Left lung (tissue), 10 donors: Measurements from ENCODE around the gene MTAP. TPM values are rescaled to one million over a fixed set of nuclear protein-coding genes. Genes with fewer than 3 reads are reported as not detected.

Source experiments
- ATAC-seq: fragments of 200-7000 bp; cut with Tn5 transposase; one replicate; pipeline ENCODE4 v1.9.1; 2020; ENCODE audit warnings: moderate library complexity
- DNase-seq, 4 donors: peaks; one replicate each; pipeline ENCODE4 v3.0.0-alpha.2; 2013 to 2020
- H3K27ac ChIP-seq, 2 donors: fragments of 200-600 bp; sonication (generic) in 1 of 2; one replicate each; pipeline versions ENCODE4 v1.5.0 to v1.8.0; 2020 to 2021
- H3K27me3 ChIP-seq, 2 donors: fragments of 200-600 bp; sonication (generic) in 1 of 2; one replicate each; pipeline versions ENCODE4 v1.5.0 to v1.8.0; 2020 to 2021
- H3K36me3 ChIP-seq, 2 donors: fragments of 200-600 bp; sonication (generic) in 1 of 2; one replicate each; pipeline versions ENCODE4 v1.5.0 to v1.8.0; 2020 to 2021
- H3K4me1 ChIP-seq, 2 donors: fragments of 200-600 bp; one replicate each; pipeline ENCODE4 v1.8.0; 2021
- H3K4me3 ChIP-seq, 2 donors: fragments of 200-600 bp; sonication (generic) in 1 of 2; one replicate each; pipeline versions ENCODE4 v1.5.0 to v1.8.0; 2020 to 2021; ENCODE audit warnings: mild to moderate bottlenecking in 1 of 2
- H3K9me3 ChIP-seq, 2 donors: fragments of 200-600 bp; sonication (generic) in 1 of 2; one replicate each; pipeline versions ENCODE4 v1.5.0 to v1.8.0; 2020 to 2021
- intact Hi-C, 2 donors: fragments of 100-400 bp; cut with DNase I; formaldehyde crosslinking; loops; one replicate each; pipeline versions ENCODE4 v1.11.2 to v1.14.2; 2022
- polyA plus RNA-seq, 6 donors: library from polyadenylated mRNA; unstranded; fragments of 120-200 nt; gene quantifications; one replicate each; pipeline ENCODE4 v1.2.1, GENCODE V29; 2013; ENCODE audit not compliant: insufficient read length in 6 of 6
- total RNA-seq, 2 donors: library from RNA; stranded (reverse); fragmentation: NEBNext Ultra II Directional; extraction: Animal tissue kit (Norgen Biotek cat#: 25700); gene quantifications; one replicate each; pipeline ENCODE4 v1.2.1, GENCODE V29; 2021
- TF ChIP-seq, protein P1 (sequence below), 2 donors: fragments of 200-600 bp; sonication (generic) in 1 of 2; IDR thresholded peaks; one replicate each; pipeline versions ENCODE4 v1.5.0 to v1.8.0; 2021; ENCODE audit warnings: antibody characterized with exemption in 2 of 2
- donor health status: DM: no; HTN: yes; CAD: no.
- donor health status: DM: no; HTN: no; CAD: no.

MTAP gene
- total and polyA plus RNA-seq, 8 donors = 34.0 to 44.6 (median 36.7) TPM

DNA sequence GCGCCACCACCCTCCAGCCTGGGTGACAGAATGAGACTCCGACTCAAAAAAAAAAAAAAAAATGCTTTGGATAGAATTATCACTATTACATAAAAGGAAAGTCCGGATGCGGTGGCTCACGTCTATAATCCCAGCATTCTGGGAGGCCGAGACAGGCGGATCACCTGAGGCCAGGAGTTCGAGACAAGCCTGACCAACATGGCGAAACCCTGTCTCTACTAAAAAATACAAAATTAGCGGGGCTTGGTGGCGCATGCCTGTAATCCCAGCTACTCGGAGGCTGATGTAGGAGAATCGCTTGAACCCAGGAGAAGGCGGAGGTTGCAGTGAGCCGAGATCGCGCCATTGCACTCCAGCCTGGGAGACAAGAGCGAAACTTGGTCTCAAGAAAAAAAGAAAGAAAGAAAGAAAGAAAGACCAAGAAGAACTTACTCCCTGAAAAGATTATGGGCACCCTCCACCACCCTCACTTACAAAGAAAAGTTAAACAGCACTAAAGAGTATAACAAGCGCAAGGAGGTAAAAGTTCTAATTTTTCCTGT is 174.0 kb downstream of the MTAP start:
- ATAC-seq = no peak
- no peak overlapping the region for H3K27ac ChIP-seq
- TF ChIP-seq, protein P1, sequence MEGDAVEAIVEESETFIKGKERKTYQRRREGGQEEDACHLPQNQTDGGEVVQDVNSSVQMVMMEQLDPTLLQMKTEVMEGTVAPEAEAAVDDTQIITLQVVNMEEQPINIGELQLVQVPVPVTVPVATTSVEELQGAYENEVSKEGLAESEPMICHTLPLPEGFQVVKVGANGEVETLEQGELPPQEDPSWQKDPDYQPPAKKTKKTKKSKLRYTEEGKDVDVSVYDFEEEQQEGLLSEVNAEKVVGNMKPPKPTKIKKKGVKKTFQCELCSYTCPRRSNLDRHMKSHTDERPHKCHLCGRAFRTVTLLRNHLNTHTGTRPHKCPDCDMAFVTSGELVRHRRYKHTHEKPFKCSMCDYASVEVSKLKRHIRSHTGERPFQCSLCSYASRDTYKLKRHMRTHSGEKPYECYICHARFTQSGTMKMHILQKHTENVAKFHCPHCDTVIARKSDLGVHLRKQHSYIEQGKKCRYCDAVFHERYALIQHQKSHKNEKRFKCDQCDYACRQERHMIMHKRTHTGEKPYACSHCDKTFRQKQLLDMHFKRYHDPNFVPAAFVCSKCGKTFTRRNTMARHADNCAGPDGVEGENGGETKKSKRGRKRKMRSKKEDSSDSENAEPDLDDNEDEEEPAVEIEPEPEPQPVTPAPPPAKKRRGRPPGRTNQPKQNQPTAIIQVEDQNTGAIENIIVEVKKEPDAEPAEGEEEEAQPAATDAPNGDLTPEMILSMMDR (IDR thresholded peaks at IDR 0.05) = no peak

DNA sequence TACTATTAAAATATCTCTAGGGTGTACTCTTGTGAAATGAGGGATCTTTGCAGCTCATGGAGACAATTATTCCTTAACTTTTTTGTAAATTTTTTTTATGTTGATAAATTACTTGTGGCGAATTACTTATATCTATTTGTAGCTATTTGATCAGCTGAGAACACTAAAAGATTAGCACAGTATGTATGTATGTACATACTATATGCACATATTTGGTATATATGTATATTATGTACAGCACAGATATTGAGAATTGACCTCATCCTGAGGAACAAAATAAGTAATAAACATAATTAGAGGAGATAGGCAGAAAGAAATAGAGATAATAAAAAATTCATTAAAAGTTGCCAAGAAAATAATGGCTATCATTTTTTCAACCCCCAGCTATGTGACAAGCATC is 180.0 kb downstream of the MTAP start:
- DNase-seq (no peak), ATAC-seq (no peak)
- intact Hi-C loops = no loop called here
- Histone ChIP-seq H3K27ac (no peak overlapping the region), H3K4me1 (no peaks in the 10 kb centered on the region), H3K27me3 (peaks cover 92 to 96% of the 10 kb centered on the region in 2 donors), H3K4me3 (no peak overlapping the region), H3K9me3 (no peaks in the 10 kb centered on the region), H3K36me3 (no peaks in the 10 kb centered on the region)
- TF ChIP-seq, protein P1 (IDR thresholded peaks at IDR 0.05) = no peak

More for the DNA sequence above, 174.0 kb downstream of the MTAP start:
- no peak overlapping the region for H3K4me3 ChIP-seq
- no peaks in the 10 kb centered on the region for H3K36me3 ChIP-seq
- DNase-seq = no peak
- H3K27me3 ChIP-seq = peaks cover 95 to 98% of the 10 kb centered on the region in 2 donors
- intact Hi-C loops = no loop called here
- no peaks in the 10 kb centered on the region for H3K9me3 ChIP-seq
- peaks cover 12 to 19% of the 10 kb centered on the region in 2 donors for H3K4me1 ChIP-seq

DNA sequence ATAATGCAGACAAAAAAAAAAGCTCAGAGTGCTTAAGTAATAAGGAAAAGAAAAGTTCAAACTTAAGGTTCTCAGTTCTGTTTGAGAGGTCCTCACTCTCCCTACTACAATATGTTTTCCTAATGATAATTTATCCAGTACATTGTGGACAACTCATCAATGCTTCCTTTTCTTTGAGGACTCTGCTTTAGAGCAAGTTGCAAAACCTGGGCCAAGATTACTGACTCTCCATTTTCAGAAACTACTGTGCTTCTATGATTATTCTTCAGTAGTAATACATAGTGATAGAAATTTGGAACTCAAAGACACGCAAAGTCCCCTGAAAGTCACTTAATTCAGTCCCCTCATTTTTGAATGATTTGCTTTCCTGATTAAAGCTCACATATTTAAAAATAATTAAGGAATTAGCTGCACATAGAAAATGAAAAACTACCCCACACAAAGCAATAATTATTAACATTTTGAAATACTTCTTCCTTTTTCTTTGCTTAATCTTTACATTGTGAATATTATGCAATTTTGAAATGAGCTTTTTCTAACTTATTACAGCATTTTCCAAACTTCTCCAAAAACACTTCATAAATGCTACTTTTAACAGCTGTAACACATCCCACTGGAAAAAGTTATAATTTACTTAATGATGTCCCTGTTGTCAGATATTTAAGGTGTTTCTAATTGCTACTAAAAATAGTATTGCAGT is 180.6 kb downstream of the MTAP start:
- no peaks in the 10 kb centered on the region for H3K4me1 ChIP-seq
- peaks cover 93 to 96% of the 10 kb centered on the region in 2 donors for H3K27me3 ChIP-seq
- no peak overlapping the region for H3K4me3 ChIP-seq
- no peak overlapping the region for H3K27ac ChIP-seq
- H3K9me3 ChIP-seq = no peaks in the 10 kb centered on the region
- ATAC-seq (no peak), DNase-seq (no peak)
- intact Hi-C loops = no loop called here
- TF ChIP-seq, protein P1 (IDR thresholded peaks at IDR 0.05) = no peak
- no peaks in the 10 kb centered on the region for H3K36me3 ChIP-seq

DNA sequence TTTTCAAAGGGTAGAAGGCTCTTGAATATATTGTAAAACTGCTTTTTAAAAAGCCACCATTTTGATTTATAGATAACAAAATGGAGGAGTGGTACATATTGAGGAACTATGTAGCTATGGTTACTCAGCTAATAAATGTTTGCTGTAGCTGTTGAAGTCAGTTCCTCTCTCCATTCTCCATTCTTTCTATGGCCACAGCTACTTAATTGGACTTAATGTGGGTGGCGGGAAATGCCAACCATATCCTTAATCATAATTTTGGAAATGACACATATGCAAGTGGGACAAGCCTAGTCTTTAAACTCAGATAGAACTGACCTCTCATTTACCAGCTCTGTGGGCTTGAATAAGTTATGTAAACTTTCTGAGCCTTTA is 181.1 kb downstream of the MTAP start:
- no peaks in the 10 kb centered on the region for H3K36me3 ChIP-seq
- TF ChIP-seq, protein P1 (IDR thresholded peaks at IDR 0.05) = no peak
- ATAC-seq (no peak), DNase-seq (no peak)
- H3K4me3 ChIP-seq = no peak overlapping the region
- no peaks in the 10 kb centered on the region for H3K9me3 ChIP-seq
- H3K27me3 ChIP-seq = peaks cover 93 to 96% of the 10 kb centered on the region in 2 donors
- no peak overlapping the region for H3K27ac ChIP-seq
- H3K4me1 ChIP-seq = no peaks in the 10 kb centered on the region
- intact Hi-C loops = no loop called here

DNA sequence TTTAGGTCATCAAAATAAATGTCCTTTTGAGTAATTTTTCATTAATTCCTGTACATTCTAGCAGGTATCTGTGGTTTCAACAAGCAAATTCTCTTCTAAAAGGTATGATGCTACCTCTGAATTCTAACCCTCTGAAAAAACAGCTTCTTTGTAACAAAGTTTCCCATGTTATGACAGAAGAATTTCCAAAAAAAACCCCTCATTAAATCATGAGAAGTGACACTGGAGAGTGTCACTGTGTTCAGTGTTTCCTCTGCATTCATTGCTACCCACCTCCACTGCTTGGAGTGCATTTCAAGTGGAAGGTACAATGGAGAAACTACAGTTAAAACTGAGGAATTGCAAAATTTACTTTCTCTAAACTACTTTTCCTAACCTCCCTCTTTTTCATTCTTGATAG is 181.7 kb downstream of the MTAP start:
- Histone ChIP-seq H3K4me1 (no peaks in the 10 kb centered on the region), H3K27ac (no peak overlapping the region), H3K36me3 (no peaks in the 10 kb centered on the region), H3K27me3 (peaks cover 93 to 96% of the 10 kb centered on the region in 2 donors), H3K9me3 (no peaks in the 10 kb centered on the region), H3K4me3 (no peak overlapping the region)
- DNase-seq (no peak), ATAC-seq (no peak)
- intact Hi-C loops = no loop called here
- TF ChIP-seq, protein P1 (IDR thresholded peaks at IDR 0.05) = no peak
